Measurements from ENCODE around the gene HRK.

- TF ChIP-seq, protein P1, sequence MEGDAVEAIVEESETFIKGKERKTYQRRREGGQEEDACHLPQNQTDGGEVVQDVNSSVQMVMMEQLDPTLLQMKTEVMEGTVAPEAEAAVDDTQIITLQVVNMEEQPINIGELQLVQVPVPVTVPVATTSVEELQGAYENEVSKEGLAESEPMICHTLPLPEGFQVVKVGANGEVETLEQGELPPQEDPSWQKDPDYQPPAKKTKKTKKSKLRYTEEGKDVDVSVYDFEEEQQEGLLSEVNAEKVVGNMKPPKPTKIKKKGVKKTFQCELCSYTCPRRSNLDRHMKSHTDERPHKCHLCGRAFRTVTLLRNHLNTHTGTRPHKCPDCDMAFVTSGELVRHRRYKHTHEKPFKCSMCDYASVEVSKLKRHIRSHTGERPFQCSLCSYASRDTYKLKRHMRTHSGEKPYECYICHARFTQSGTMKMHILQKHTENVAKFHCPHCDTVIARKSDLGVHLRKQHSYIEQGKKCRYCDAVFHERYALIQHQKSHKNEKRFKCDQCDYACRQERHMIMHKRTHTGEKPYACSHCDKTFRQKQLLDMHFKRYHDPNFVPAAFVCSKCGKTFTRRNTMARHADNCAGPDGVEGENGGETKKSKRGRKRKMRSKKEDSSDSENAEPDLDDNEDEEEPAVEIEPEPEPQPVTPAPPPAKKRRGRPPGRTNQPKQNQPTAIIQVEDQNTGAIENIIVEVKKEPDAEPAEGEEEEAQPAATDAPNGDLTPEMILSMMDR (IDR thresholded peaks at IDR 0.05) = no peak
- TF ChIP-seq ZFX (IDR thresholded peaks at IDR 0.05; ENCODE audit: borderline replicate concordance) = no peak
Observed at GRCh38 chr12:116878567-116879508, 2.4 kb downstream of the HRK start.

All from 22Rv1 (cell line).